HTR-8/SVneo (cell line): ENCODE data around the gene GALNTL6.
"Not testable (repeated sequence)": the region's sequence is repeated elsewhere in the genome, so short reads cannot be mapped to it uniquely, and the experiment has no call there.

ENCODE experiments used
- DNase-seq: peaks from one replicate; pipeline ENCODE4 v3.0.0; 2011; ENCODE audit warnings: low spot score, mixed read lengths; ENCODE audit not compliant: insufficient read length
- FAIRE-seq: peaks from 2 replicates; lab custom pipeline; 2011; peaks lifted over from hg19 to GRCh38; lab: Jason Lieb, UNC

GALNTL6 gene

DNA sequence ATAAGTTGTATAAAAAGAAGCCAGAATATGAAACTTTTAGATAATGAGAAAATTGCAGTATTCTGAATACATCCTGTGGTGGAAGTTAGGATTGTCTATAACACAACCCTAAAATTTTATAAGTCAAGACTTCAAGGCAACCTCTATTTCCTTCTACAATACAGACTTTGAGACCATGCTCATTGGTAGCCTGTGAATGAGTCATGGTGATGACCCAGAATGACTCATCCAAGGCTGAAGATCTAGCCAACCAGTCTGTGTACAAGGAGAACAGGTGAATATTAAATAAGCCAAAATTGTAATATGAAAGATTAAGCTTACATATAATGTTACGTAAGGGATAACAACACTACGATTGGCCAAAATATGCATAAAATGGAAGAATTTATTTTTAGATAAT, 879.5 kb downstream of the GALNTL6 start:
- FAIRE-seq (no peak), DNase-seq (no peak)

DNA sequence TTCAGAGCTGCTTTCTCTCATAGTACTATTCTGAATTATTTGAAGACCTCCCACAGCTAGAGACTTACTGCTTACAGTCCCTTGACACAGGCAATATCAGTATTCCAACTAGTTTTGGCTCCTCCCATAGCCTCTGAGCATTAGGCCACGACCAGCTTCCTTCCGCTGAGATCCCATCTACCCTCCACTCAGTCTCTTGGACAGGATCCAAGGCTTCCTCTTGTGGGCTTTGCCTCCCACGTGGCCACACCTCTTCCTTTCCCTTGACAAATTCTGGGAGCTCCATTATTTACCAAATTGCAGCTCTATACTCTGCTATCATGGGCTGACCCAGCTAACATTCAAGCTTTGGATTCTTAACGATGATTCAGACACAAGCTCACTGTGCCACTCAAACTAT, 885.1 kb downstream of the GALNTL6 start:
- no peak for DNase-seq

DNA sequence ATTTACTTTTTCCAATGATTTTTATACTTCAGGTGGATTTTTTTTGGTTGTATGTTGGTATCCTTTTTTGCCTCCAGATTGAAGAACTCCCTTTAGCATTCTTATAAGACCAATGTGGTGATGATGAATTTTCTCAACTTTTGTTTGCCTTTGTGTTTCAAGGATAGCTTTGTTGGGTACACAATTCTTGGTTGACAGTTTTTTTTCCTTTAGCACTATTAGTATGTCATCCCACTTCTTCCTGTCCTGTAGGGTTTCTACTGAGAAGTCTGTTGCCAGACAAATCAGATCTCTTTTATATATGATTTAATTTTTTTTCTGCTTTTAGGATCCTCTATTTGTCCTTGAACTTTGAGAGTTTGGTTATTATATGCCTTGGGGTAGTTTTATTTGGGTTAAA, 892.4 kb downstream of the GALNTL6 start:
- FAIRE-seq (no peak), DNase-seq (no peak)

More for the DNA sequence above, 885.1 kb downstream of the GALNTL6 start:
- FAIRE-seq, result no peak

DNA sequence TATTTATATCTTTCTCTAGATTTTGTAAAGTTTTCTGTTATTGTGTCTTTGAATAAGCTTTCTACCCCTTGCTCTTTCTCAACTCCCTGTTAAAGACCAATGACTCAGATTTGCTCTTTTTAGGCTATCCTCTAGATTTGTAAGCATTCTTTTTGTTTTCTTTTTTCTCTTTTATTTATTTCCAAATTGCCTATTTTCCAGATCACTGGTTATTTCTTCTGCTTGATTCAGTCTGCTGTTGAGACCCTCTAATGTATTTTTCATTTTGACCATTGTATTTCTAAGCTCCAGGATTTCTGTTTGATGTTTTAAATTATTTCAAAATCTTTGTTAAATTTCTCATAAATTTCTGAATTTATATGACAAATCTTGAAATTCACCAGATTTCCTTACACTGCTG, 892.8 kb downstream of the GALNTL6 start:
- FAIRE-seq (no peak), DNase-seq (no peak)

DNA sequence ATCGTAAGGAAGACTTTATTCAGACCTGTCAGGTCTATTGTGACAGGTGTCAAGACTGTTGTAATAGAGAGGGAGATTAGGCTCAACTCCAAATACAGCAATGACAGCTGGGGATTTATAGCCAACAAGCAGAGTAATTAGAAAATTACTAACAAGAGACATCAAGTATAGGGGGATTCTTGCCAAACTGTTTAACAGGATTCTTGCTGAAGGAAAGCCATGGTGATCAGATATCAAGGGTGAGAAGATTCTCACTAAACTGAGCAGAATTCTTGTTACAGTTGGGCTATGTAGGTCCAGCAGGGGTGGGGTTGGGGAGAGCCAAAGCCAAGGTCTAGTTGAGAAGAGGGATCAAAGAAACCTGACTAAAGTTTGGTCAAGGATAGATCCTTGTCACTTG, 894.4 kb downstream of the GALNTL6 start:
- DNase-seq (no peak), FAIRE-seq (no peak)

GRCh38 chr4:172708184-172708583, 895.0 kb downstream of the GALNTL6 start:
- DNase-seq (no peak), FAIRE-seq (no peak)

DNA sequence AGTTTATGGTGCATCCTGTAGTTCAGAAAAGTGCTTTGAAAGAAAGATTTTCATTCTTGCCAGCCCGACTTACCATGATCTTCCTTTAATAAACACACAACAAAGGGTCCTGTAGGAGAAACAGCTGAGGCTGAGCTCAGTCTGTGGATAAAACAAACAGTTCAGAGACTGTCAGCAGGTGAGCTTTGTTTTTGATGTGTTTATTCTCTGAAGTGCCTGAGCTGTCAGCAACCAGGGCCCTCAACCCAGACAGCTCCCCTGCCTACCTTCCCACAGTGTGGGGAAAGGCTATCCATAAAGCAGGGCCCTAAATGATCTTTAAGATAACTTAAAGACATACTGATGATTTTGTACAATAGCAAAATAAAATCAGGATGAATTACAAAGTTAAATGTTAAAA, 896.2 kb downstream of the GALNTL6 start:
- no peak for DNase-seq
- FAIRE-seq, result no peak

GRCh38 chr4:172716291-172716690, 903.1 kb downstream of the GALNTL6 start:
- FAIRE-seq, result no peak
- DNase-seq, result no peak

- FAIRE-seq, result no peak
Measured at GRCh38 chr4:172721659-172722058, 908.5 kb downstream of the GALNTL6 start.

DNA sequence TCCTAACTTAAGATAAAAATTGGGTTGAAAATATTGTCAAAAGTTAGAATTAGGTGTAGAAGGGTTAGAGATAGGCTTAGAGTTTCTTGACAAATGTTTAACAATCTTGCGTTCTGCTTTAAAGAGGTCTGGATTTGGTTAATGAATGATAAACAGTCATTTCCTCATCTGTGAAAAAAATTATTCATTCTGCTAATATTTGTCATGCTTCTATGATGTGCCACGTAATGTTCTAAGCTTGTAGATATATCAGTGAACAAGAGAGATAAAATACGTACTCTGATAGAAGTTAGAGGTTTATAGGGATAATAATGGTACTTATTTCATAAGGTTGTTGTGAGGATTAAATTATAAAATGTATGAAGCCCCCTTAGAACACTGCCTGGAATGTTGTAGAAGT, 912.4 kb downstream of the GALNTL6 start:
- no peak for DNase-seq
- no peak for FAIRE-seq

More at GRCh38 chr4:172721659-172722058, 908.5 kb downstream of the GALNTL6 start:
- no peak for DNase-seq

DNA sequence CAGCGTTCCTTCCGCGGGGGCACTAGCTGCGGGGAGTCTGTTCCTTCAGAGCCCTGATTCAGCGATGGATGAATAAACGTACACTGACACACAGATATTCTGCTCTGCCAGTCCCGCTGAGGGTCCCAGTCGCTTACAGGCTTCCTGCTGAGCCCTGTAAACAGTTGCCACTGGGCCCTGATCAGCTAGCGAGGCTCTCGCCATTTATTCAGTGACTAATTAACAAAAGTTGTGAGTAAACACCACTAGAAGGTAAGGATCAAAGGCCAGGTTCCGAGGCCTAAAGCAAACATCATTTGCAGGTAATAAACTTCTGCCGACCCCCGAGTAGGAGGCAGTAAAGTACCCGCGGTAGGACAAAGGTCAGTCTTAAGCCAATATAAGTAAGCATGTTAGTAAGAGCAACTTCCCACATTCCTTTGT, 912.8 kb downstream of the GALNTL6 start:
- FAIRE-seq (no peak), DNase-seq (no peak)

GRCh38 chr4:172727631-172728030, 914.4 kb downstream of the GALNTL6 start:
- DNase-seq (no peak), FAIRE-seq (no peak)

DNA sequence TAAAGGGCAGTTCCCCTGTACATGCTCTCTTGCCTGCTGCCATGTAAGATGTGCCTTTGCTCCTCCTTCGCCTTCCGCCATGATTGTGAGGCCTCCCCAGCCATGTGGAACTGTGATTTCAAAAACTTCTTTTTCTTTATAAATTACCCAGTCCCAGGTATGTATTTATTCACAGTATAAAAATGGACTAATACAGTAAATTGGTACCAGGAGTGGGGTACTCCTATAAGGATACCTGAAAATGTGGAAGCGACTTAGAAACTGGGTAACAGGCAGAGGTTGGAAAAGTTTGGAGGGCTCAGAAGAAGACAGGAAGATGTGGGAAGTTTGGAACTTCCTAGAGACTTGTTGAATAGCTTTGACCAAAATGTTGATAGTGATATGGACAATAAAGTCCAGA, 920.4 kb downstream of the GALNTL6 start:
- DNase-seq, FAIRE-seq: not testable (repeated sequence)

DNA sequence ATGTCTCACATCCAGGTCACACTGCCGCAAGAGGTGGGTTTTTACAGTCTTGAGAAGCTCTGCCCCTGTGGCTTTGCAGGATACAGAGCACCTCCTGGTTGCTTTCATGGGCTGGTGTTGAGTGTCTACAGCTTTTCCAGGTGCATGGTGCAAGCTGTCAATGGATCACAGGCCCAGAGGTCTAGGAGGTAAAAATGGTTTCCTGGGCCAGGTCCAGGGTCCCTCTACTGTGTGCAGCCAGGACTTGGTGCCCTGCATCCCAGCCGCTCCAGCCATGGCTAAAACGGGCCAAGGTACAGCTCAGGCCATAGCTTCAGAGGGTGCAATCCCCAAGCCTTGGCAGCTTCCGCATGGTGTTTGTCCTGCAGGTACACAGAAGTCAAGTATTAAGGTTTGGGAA, 921.4 kb downstream of the GALNTL6 start:
- FAIRE-seq, result no peak

GRCh38 chr4:172736046-172736445, 922.8 kb downstream of the GALNTL6 start:
- no peak for FAIRE-seq

More for the DNA sequence above, 921.4 kb downstream of the GALNTL6 start:
- DNase-seq, result no peak

GRCh38 chr4:172740434-172740833, 927.2 kb downstream of the GALNTL6 start:
- DNase-seq, result no peak
- no peak for FAIRE-seq

More at GRCh38 chr4:172736046-172736445, 922.8 kb downstream of the GALNTL6 start:
- no peak for DNase-seq

DNA sequence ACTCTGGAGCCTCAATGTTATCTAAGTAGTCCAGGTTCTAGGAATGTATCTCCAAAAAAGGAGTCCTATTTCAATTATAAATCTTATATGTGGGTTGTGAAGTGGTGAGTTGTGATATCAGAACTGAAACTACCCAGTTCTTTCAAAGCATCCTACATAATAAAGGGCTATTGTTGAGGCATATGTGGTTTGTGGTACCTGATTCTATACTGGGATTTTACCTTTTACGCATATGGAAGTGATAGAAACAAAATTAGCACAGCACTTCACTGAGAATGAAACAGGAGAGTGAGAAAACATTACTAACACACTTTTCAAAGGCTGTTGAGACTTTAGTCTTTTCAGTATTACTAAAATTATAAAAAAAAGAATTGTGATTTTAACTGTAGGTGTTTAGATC, 937.7 kb downstream of the GALNTL6 start:
- no peak for DNase-seq
- no peak for FAIRE-seq

DNA sequence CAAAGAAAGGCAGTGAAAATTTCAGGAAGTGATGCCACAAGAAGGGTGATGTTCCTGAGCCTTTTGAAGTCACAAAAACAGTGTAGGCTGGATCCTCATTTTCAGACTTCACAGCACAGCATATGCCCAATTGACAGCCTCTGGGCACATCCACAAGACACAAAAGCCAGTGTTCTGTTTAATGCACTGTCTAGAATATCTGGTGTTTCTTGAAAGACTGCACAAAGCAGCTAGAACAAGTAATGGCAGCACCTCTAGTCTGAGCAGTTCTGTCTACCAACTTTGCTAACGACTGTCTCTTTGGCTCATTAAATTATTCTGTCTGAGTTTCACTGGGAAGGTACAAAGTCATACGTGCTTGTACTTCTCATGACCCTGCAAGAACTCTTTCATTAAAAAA, 938.3 kb downstream of the GALNTL6 start:
- DNase-seq (no peak), FAIRE-seq (no peak)

DNA sequence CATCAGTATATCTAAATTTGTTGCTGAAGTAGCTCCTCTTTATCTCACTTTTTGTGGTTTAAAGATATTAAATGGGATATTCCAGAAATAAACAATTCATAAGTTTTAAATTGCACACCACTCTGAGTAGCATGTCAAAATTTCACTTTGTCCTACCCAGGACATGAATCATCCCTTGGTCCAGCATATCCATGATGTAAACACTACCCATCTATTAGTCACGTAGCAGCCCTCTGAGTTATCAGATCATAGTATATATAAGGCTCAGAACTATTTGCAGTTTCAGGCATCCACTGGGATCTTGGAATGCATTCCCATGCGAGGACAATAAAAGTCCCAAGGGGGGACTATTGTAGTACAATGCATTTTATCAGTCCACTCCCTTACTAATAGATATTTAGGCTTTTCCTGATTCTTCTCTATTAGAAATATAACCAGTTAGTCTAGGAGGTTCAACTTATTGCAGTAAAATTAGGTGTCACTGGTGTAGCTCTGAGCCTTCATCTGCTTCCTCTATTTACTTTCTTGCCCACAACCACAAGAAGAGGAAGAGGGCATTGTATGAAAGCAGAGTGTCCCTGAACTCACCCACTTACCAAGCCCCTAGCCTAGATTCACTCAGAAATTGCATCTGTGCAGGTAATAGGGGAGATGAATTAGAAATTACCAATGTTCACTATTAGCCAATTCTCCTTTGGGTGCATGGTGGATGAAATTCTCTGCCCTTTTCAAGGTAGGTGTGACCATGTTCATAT, 945.6 kb downstream of the GALNTL6 start:
- peak; percentile 59 for FAIRE-seq
- DNase-seq, result peak; percentile 45

- DNase-seq (no peak), FAIRE-seq (no peak)
Measured at GRCh38 chr4:172760512-172760911, 947.3 kb downstream of the GALNTL6 start.

GRCh38 chr4:172762895-172763294, 949.7 kb downstream of the GALNTL6 start:
- DNase-seq, result no peak
- no peak for FAIRE-seq

GRCh38 chr4:172770787-172771186, 957.6 kb downstream of the GALNTL6 start:
- no peak for DNase-seq
- FAIRE-seq, result no peak
